ENCODE data around the gene PMEPA1. TPM values are rescaled to one million over a fixed set of nuclear protein-coding genes. Genes with fewer than 3 reads are reported as not detected.
A peak's percentile ranks its signal among the peaks of the same experiment; 100 is the strongest.

Gene PMEPA1
- total RNA-seq, 1 donor from 2014 or later, result 61.3 TPM

GRCh38 chr20:57678340-57678739 is 31.5 kb downstream of the PMEPA1 start:
- TF ChIP-seq, protein P1, sequence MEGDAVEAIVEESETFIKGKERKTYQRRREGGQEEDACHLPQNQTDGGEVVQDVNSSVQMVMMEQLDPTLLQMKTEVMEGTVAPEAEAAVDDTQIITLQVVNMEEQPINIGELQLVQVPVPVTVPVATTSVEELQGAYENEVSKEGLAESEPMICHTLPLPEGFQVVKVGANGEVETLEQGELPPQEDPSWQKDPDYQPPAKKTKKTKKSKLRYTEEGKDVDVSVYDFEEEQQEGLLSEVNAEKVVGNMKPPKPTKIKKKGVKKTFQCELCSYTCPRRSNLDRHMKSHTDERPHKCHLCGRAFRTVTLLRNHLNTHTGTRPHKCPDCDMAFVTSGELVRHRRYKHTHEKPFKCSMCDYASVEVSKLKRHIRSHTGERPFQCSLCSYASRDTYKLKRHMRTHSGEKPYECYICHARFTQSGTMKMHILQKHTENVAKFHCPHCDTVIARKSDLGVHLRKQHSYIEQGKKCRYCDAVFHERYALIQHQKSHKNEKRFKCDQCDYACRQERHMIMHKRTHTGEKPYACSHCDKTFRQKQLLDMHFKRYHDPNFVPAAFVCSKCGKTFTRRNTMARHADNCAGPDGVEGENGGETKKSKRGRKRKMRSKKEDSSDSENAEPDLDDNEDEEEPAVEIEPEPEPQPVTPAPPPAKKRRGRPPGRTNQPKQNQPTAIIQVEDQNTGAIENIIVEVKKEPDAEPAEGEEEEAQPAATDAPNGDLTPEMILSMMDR (IDR thresholded peaks at IDR 0.05; ENCODE audit: unreplicated experiment), result no peak
- H3K27ac Mint-ChIP-seq (ENCODE audit: unreplicated experiment), result no peak overlapping the region
- peaks cover 29% of the 10 kb centered on the region for H3K36me3 Mint-ChIP-seq (ENCODE audit: low read depth, unreplicated experiment)
- DNase-seq (ENCODE audit: low spot score), result no peak
- H3K27me3 Mint-ChIP-seq (ENCODE audit: unreplicated experiment), result peaks cover 13% of the 10 kb centered on the region
- H3K9me3 Mint-ChIP-seq (ENCODE audit: unreplicated experiment), result no peaks in the 10 kb centered on the region
- no peak overlapping the region for H3K4me3 Mint-ChIP-seq (ENCODE audit: unreplicated experiment)
- H3K4me1 Mint-ChIP-seq (ENCODE audit: unreplicated experiment), result peaks cover 70% of the 10 kb centered on the region

GRCh38 chr20:57677584-57677982 is 32.2 kb downstream of the PMEPA1 start:
- H3K9me3 Mint-ChIP-seq (ENCODE audit: unreplicated experiment), result no peaks in the 10 kb centered on the region
- H3K36me3 Mint-ChIP-seq (ENCODE audit: low read depth, unreplicated experiment), result peaks cover 28% of the 10 kb centered on the region
- H3K27me3 Mint-ChIP-seq (ENCODE audit: unreplicated experiment), result peaks cover 19% of the 10 kb centered on the region
- H3K4me3 Mint-ChIP-seq (ENCODE audit: unreplicated experiment), result peak overlapping the region; percentile 54
- H3K4me1 Mint-ChIP-seq (ENCODE audit: unreplicated experiment), result peaks cover 69% of the 10 kb centered on the region
- TF ChIP-seq, protein P1 (IDR thresholded peaks at IDR 0.05; ENCODE audit: unreplicated experiment), result no peak
- no peak for DNase-seq (ENCODE audit: low spot score)
- H3K27ac Mint-ChIP-seq (ENCODE audit: unreplicated experiment), result no peak overlapping the region

- Mint-ChIP-seq H3K27me3 (ENCODE audit: unreplicated experiment) (peaks cover 21% of the 10 kb centered on the region), H3K4me3 (ENCODE audit: unreplicated experiment) (no peak overlapping the region), H3K4me1 (ENCODE audit: unreplicated experiment) (peaks cover 70% of the 10 kb centered on the region), H3K36me3 (ENCODE audit: low read depth, unreplicated experiment) (peaks cover 28% of the 10 kb centered on the region), H3K27ac (ENCODE audit: unreplicated experiment) (peak overlapping the region; percentile 74), H3K9me3 (ENCODE audit: unreplicated experiment) (no peaks in the 10 kb centered on the region)
- TF ChIP-seq, protein P1 (IDR thresholded peaks at IDR 0.05; ENCODE audit: unreplicated experiment), result no peak
- no peak for DNase-seq (ENCODE audit: low spot score)
Measured at GRCh38 chr20:57676589-57677583, 32.9 kb downstream of the PMEPA1 start.

DNA sequence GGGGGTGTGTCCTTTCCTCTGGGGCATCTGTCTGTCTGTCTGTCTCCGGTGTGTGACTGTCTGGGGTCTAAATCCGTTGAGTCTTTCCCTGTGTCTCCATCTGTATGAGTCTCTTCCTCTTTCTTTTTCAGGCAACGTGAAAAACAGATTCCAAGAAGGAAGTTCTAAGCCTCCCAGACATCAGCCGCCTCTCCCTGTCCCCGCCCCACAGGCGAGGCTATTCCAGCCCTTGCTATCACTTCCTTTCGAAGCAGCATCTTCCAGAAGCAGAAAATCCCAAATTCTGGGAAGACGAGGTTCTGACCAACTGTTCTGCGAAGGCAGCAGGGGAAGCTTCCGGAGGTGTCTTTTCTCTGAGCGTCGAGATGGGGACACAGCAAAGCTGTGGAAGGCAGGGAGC is 34.0 kb downstream of the PMEPA1 start:
- Mint-ChIP-seq H3K4me1 (ENCODE audit: unreplicated experiment) (peaks cover 66% of the 10 kb centered on the region), H3K9me3 (ENCODE audit: unreplicated experiment) (no peaks in the 10 kb centered on the region), H3K27me3 (ENCODE audit: unreplicated experiment) (peaks cover 17% of the 10 kb centered on the region), H3K4me3 (ENCODE audit: unreplicated experiment) (no peak overlapping the region), H3K27ac (ENCODE audit: unreplicated experiment) (no peak overlapping the region), H3K36me3 (ENCODE audit: low read depth, unreplicated experiment) (peaks cover 22% of the 10 kb centered on the region)
- no peak for DNase-seq (ENCODE audit: low spot score)
- TF ChIP-seq, protein P1 (IDR thresholded peaks at IDR 0.05; ENCODE audit: unreplicated experiment), result no peak
